HTR-8/SVneo (cell line): ENCODE data around the gene ROR2.

Experiments used
- DNase-seq: peaks from one replicate; pipeline ENCODE4 v3.0.0; 2011; ENCODE audit warnings: low spot score, mixed read lengths; ENCODE audit not compliant: insufficient read length
- FAIRE-seq: peaks from 2 replicates; lab custom pipeline; 2011; peaks lifted over from hg19 to GRCh38; lab: Jason Lieb, UNC

The ROR2 gene

DNA sequence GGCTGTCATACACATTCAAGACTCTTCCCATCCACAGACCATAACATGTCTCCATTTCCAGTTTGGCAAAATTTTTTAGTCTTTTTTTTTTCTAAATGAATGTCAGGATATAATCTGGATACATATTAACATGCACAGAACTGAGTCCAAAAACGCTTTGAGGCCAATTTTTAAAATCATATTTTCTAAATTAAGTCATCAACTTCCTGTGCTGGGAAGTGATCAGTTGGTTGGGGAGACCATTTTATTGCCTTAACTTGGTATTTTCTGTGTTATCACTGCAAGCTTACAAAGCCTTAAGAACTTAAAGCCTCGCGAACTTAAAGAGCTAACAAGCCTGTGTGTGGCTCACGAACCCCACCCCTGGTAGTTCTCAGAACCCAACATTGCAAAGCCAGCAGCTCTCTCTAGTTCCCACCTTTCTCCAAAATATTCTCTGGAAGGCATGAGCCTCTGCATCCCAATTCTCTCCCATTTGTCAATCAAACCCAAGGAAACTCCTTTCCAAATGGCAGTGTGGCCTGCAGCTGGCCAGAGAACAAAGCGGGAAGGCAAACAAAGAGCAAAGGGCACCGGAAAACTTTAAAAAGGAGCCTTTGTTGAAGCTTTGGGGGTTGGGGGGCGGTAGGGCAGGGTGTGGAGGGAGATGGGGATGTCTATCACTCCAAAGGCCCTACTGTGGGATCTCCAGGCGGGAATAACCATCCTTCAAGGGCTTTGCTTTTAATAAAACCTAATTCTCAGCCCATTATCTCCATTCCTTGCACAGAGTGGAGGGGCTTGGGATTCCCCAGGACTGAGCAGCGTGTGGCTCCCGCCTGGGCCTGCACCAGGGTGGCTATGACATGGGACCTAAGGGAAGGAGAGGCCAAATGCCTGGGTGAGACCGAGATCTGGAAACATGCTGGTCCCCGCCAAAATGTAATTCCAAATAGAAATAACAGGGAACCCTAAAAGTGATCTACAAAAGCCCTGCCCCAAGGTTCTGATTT lies 65.0 kb downstream of the ROR2 start:
- FAIRE-seq (no peak), DNase-seq (no peak)

DNA sequence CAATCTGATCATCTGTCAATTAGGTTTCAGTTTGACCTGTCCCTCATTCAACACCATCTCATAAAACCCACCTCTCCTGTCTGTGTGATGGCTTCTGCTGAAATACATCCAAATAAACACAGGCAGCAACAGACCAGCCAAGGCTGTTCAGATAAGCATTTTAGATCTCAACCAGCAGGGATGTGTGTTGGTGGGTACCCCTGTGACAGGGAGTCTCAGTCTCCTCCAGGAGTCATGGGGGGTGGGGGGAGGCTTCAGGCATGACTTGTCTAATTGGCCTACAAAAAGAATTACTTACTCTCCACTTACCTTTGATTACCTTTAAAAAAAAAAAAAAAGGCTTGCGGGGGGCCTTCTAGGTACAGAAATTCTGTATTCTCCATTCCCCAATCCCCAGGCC lies 65.9 kb downstream of the ROR2 start:
- no peak for FAIRE-seq
- no peak for DNase-seq

DNA sequence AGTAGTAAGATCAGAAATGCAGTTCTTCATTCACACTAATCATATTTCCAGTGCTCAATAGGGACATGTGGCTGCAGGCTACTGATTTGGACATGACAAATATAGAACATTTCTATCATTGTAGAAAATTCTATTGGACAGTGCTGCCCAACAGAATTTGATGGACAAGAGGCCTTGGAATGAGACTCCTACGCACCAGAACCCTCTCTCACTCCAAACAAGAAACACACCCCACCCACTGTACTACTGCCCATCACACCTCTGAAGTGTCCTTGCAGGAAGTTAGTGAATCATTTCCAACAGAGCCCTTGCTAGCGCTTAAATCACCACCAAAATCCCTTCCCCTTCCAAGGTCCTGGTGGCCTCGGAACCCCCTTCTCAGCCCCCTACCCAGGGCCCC lies 66.5 kb downstream of the ROR2 start:
- no peak for FAIRE-seq
- DNase-seq, result no peak

DNA sequence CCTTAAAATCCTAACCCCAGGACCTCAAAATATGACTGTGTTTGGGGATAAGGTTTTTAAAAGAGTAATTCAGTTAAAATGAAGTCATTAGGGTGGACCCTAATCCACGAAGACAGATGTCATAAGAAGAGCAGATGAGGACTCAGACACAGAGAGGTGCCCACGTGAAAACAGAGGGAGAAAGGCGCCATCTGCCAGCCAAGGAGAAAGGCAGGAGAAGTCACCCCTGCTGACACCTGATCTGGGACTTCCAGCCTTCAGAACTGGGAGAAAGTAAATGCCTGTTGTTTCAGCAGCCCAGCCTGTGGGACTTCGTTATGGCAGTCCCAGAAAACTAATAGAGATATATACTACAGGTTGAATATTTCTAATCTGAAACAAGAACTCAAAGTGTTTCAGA lies 67.4 kb downstream of the ROR2 start:
- DNase-seq, result no peak
- no peak for FAIRE-seq

- FAIRE-seq, result no peak
- no peak for DNase-seq
Measured at GRCh38 chr9:91880378-91880972, 69.6 kb downstream of the ROR2 start.

- FAIRE-seq (no peak), DNase-seq (no peak)
Measured at GRCh38 chr9:91879231-91879630, 70.8 kb downstream of the ROR2 start.

DNA sequence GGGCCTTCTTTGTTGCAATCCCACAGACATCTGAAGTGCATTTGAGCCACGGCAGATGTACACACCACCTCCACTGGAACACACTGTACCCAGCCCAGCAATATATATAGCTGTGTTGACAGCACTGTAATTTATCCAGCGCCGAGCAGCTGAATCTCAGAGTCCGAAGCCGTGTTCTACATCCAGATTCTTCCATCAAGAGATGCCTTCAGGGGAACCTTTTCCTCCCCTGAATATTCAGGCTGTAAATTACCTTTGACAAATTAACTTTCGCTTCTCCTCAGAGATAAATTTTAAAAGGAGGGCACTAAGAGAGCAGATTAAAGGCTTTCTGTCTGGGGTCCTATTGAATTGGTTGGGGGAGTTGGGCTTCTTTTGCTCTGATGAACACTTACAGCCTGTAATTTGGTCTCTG lies 76.4 kb downstream of the ROR2 start:
- DNase-seq, result no peak
- FAIRE-seq, result no peak

- no peak for FAIRE-seq
Measured at GRCh38 chr9:91868732-91869391, 81.2 kb downstream of the ROR2 start.

DNA sequence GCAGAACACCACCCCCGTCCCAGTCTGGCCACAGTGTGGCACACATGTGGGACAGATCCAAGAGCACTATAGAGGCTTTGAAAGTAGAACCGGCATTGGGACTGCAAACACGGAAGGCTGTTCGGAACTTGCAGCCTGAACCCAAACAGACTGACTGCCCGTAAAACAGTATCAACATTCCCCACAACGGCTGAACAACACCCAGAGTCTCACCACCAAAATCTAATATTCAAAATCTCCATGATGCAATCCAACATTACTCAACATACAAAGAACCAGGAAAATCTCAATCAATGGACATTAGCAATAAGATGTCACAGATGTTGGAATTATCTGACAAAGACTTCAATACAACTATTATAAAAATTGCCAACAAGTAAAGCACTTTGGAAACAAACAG lies 82.3 kb downstream of the ROR2 start:
- FAIRE-seq (no peak), DNase-seq (no peak)

More at GRCh38 chr9:91868732-91869391, 81.2 kb downstream of the ROR2 start:
- no peak for DNase-seq

- no peak for DNase-seq
Measured at GRCh38 chr9:91865041-91865440, 85.0 kb downstream of the ROR2 start.

DNA sequence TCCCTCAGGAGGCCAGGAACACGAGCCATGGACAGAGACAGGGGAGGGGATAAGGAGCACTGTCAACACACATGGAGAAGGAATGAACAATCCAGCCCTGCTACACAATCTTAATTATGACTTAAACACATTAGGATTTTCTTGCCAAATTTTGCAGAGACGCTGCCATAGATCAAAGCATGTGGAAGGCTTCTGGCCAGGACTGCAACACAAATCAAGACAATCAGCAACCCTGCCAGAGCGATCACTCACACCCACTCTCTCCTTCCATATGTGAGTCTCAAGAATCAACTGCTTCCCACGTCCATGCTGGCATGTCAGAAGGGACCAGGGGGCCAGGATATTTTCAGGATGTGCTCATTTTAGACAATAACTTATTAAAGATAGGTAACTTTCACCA lies 85.6 kb downstream of the ROR2 start:
- FAIRE-seq (no peak), DNase-seq (no peak)

More at GRCh38 chr9:91865041-91865440, 85.0 kb downstream of the ROR2 start:
- no peak for FAIRE-seq

DNA sequence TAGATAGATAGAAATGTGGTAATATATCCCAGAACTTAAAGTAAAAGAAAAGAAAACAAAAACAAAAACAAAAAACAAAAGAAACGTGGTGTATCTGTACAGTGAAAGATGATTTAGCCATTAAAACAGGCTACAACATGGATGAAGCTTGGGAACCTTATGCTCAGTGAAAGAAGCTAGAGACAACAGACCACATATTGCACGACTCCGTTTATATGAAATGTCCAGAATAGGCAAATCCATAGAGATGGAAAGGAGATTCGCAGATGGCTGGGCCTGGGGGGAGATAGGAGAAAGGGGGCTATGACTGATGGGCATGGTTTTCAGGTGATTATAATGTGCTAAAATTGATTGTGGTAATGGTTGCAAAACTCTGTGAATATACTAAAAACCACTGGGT lies 86.6 kb downstream of the ROR2 start:
- DNase-seq (no peak), FAIRE-seq (no peak)

GRCh38 chr9:91858213-91859030 lies 91.6 kb downstream of the ROR2 start:
- no peak for DNase-seq
- peak; percentile 28 for FAIRE-seq

DNA sequence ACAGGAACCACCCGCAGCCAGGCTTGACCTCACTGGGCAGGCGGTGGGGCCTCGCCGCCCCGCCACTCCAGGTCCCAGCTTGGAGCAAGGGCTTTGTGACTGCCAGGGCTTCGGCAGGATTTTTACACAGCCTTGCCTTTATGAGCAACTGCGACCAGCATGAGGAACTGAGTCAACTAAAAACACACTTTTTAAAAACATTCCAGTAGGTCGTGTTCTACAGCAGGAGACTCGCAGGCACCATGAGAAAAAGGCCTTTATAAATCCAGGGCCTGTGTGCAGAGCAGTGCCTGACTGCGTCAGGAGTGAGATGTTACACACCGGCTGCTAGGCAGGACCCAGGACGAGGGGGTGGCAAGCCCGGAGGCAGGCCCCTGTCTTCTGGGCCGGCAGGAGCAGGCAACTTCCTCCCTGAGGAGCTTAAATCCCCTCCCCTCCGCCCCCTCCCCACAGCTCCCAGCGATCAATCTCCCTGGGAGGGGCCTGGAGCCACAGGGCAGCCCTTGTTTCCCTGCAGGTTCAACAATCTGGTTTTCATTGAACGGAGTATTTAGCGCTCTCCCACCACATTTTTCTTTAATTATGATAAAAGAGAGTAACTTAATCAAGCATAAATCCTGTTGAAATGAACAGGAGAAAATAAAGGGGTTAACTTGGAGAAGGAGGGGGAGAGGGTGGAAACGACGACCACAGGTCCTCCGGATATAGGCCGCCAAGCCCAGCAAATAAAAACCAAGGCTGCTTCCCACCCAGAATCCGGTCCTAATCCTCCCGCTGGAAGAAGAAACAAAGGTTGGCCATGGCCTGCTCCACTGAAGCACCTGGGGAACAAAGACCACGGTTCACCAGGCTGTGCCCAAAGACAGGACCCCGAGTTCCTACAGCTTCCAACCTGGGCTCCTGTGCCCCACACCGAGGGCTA lies 92.5 kb downstream of the ROR2 start:
- FAIRE-seq, result no peak

DNA sequence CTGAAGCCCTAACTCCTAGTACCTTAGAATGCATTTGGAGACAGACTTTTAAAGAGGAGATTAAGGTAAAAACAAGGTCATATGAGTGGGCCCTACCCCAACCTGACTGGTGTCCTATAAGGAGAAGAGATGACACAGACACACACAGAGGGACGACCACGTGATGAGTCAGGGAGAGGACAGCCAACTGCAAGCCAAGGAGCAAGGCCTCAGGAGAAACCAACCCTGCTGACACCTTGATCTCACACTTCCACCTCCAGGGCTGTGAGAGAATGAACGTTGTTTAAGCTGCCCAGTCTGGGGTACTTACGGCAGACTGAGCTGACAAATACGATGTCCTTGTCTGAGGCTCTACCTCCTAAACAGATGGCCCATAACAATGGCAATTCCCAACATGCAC lies 93.6 kb downstream of the ROR2 start:
- DNase-seq (no peak), FAIRE-seq (no peak)

More for the DNA sequence above, 92.5 kb downstream of the ROR2 start:
- DNase-seq, result no peak

GRCh38 chr9:91855196-91855595 lies 94.8 kb downstream of the ROR2 start:
- no peak for FAIRE-seq
- DNase-seq, result no peak

- no peak for FAIRE-seq
- DNase-seq, result no peak
Measured at GRCh38 chr9:91852801-91853347, 97.2 kb downstream of the ROR2 start.

- DNase-seq (no peak), FAIRE-seq (no peak)
Measured at GRCh38 chr9:91849694-91850093, 100.3 kb downstream of the ROR2 start.

DNA sequence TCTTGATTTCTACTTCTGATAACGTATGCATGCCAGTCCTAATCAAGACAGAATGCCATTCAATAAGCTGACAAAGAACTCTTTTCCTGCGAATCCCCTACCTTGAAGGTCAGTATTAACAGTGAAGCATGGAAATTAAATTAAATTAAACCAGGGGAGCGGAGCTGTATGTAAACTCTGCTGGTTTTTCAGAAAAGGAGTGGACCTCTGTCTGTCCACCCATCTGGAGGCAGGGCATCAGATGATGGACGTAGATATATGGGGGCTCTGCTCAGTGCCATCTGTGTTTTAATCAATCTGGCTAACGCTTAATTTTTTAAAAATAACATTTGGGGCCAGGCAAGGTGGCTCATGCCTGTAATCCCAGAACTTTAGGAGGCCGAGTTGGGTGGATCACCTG lies 101.9 kb downstream of the ROR2 start:
- DNase-seq, result no peak
- no peak for FAIRE-seq
